Activated CD4-positive, alpha-beta T cell treated with anti-CD3 and anti-CD28 coated beads, Interleukin-2, amount 10 ng/mL, durations not matched to agents 24 days and 14 days (primary cell): Measurements from ENCODE around the gene APOB. TPM values are rescaled to one million over a fixed set of nuclear protein-coding genes. Genes with fewer than 3 reads are reported as not detected.

Experiments used
- DNase-seq: peaks from one replicate; pipeline ENCODE4 v3.0.0; 2022
- H3K27ac Mint-ChIP-seq: one replicate; pipeline ENCODE4 v1.8.0; 2022; ENCODE audit warnings: mild to moderate bottlenecking, mixed read lengths
- H3K27me3 Mint-ChIP-seq: one replicate; pipeline ENCODE4 v1.8.0; 2022; ENCODE audit warnings: mixed read lengths
- H3K36me3 Mint-ChIP-seq: one replicate; pipeline ENCODE4 v1.8.0; 2022; ENCODE audit warnings: low read depth, mild to moderate bottlenecking, mixed read lengths
- H3K4me1 Mint-ChIP-seq: one replicate; pipeline ENCODE4 v1.8.0; 2021; ENCODE audit warnings: mixed read lengths
- H3K4me3 Mint-ChIP-seq: one replicate; pipeline ENCODE4 v1.8.0; 2022; ENCODE audit warnings: mild to moderate bottlenecking, moderate library complexity, mixed read lengths
- H3K9me3 Mint-ChIP-seq: one replicate; pipeline ENCODE4 v1.8.0; 2021; ENCODE audit warnings: mixed read lengths
- intact Hi-C: fragments of 100-400 bp; cut with micrococcal nuclease; formaldehyde crosslinking; loops from one replicate; pipeline ENCODE4 v1.15.1; 2023
- total RNA-seq: library from RNA; stranded (reverse); gene quantifications from 2 replicates; pipeline ENCODE4 v1.2.3, GENCODE V29; 2022

Gene APOB
- total RNA-seq, 1 donor from 2014 or later: not detected

DNA sequence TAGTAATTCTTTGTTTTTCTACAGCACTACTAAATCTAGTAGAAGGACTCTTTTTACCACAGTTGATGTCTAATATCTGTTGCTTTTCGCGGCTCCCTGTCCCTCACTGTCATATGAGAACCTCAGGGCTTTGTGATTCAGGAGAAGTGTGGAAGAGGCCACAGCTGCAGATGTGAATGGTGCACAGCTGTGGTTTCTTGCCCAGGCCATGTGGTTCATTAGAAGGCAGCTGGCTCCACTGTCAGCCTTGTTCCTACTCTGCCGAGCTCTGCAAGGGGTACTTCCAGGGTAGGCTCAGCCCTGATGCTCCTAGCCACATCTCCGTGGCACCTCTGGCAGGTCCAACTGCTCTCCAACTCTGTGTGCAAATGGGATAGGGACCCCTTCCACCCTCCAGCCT lies 83.9 kb downstream of the APOB start:
- Mint-ChIP-seq H3K36me3 (no peaks in the 10 kb centered on the region), H3K27ac (no peak overlapping the region), H3K9me3 (no peaks in the 10 kb centered on the region), H3K4me3 (no peak overlapping the region), H3K27me3 (peaks cover 8% of the 10 kb centered on the region), H3K4me1 (no peaks in the 10 kb centered on the region)
- DNase-seq: no peak
- intact Hi-C loops: no loop called here

DNA sequence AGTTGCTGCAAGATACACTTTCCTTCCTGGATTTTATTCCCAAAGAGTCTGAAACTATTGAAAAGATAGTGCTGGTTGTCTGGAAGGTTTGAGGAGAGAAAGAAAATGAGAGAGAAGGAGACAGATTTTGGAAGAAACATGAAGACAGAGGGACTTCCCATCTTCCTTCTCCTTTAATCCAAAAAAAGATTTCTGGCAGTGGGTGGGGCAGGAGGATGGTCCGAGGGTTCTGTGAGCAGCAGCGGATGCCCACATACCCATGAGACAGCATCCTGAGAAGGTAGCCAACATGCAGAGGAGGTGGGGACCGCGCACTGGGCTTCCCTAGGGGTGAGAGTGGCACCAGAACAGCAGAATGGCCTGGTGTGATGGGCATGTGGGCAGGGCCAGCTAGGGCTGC lies 84.6 kb downstream of the APOB start:
- no peaks in the 10 kb centered on the region for H3K4me1 Mint-ChIP-seq
- H3K27me3 Mint-ChIP-seq: peaks cover 8% of the 10 kb centered on the region
- no peaks in the 10 kb centered on the region for H3K36me3 Mint-ChIP-seq
- intact Hi-C loops: no loop called here
- H3K27ac Mint-ChIP-seq: no peak overlapping the region
- no peak overlapping the region for H3K4me3 Mint-ChIP-seq
- no peak for DNase-seq
- H3K9me3 Mint-ChIP-seq: no peaks in the 10 kb centered on the region

DNA sequence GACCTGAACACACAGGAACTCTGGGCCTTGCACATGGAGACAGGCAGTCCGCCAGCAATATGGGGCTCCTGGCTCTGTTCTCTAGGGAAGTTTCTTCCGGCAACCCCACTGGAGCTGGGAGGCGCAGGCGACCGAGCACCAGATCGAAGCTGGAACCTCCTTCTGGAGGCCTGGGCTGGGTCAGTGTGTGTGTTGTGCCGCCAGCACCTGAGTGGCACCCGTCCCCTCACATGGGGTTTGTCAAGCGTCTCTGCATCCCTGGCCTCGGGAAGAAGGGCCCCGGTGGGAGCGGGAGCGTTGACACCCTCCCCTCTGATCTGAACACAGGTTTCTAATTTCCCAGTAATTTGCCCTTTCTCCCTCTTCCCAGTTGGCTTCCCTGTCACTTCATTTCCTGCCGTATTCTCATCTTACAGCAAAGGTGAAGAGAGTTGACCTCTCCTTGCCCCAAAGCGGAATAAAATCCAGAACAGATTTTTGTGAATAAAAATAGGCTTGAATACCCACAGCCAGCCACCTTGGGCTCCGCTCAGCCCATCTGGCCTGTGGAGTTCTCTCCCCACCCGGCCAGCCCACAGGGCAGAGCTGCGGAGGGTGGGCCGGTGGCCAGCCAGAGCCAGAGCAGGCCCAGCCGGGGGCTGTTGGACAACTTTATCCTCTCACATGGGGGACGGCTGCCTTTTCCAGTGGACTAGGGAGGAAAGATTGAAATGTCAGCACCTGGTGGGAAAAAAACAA lies 85.9 kb downstream of the APOB start:
- Mint-ChIP-seq H3K4me1 (no peaks in the 10 kb centered on the region), H3K27ac (no peak overlapping the region), H3K9me3 (no peaks in the 10 kb centered on the region), H3K4me3 (no peak overlapping the region), H3K27me3 (peaks cover 8% of the 10 kb centered on the region), H3K36me3 (no peaks in the 10 kb centered on the region)
- no peak for DNase-seq
- intact Hi-C loops: no loop called here

DNA sequence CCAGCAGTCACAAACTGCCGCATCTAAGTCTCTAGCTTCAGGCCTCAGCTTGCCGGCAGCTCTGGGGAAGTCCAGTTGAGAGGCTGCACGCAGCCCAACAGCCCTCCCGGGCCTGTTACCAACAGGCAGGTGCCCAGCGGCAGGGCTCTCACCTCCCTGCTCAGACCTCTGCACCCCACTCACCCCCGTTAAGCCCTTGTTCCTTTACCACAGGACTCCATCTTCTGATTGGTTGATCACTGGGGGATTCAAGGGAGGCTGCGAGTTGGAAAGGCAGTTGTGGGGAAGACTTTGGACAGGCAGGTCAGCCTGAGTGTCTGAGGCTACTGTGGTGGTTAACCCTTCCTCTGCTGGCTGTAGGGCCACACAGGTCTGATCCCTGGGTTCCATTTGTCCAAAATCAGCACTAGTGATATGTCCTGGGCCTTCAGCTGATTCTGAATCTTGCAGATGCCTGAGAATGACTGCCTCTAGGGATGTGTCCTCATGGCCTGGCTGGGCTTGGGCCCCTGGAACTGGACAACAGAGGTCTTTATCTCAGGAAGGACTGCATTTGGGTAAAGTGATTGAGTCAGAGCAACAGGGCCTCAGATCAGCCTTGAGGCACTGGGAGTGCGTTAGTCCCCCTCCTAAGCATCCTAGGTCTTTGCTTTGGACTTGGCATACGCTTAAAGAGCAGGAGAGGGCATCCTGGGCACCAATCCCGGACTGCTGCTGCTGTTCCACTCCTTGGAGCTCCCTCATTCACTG lies 88.4 kb downstream of the APOB start:
- no peak overlapping the region for H3K27ac Mint-ChIP-seq
- DNase-seq: no peak
- no peaks in the 10 kb centered on the region for H3K4me1 Mint-ChIP-seq
- peaks cover 2% of the 10 kb centered on the region for H3K27me3 Mint-ChIP-seq
- intact Hi-C loops: no loop called here
- no peaks in the 10 kb centered on the region for H3K36me3 Mint-ChIP-seq
- H3K4me3 Mint-ChIP-seq: no peak overlapping the region
- H3K9me3 Mint-ChIP-seq: no peaks in the 10 kb centered on the region

DNA sequence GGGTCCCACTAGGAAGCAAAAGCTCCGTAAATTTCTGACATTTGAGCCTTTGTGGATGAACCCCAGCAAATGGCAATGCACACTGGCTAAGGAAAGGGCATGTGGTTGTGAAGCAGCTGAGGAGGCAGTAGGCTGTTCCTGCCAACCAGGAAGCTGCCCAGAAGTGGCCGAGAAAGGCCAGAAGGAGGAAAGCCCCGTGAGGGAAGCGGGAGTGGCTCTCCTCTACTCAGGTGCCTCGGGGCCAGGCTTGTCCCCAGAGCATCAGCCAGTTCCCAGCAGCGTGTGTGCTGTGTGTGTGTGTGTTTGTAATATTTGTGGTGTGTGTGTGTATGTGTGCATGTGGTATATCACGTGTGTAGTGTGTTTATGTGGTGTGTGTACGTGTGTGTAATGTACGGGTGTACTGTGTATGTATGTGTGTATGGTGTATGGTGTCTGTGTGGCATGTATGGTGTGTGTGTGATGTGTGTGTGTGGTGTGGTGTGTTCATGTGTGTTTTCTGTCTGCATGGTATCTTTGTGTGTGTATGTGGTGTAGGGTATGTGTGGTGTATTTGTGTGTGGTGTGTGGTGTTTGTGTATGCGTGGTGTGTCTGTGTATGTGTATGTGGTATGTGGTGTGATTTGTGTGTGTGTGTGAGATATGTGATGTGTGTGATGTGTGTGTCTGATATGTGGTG lies 90.6 kb downstream of the APOB start:
- Mint-ChIP-seq H3K27me3 (peaks cover 2% of the 10 kb centered on the region), H3K27ac (no peak overlapping the region), H3K9me3 (no peaks in the 10 kb centered on the region), H3K4me1 (no peaks in the 10 kb centered on the region), H3K4me3 (no peak overlapping the region), H3K36me3 (no peaks in the 10 kb centered on the region)
- DNase-seq: no peak
- intact Hi-C loops: no loop called here

Other genes starting within 250 kb of the APOB start
- 31.6 and 37.7 TPM in 2 replicates for gene LDAH, start 221.0 kb downstream of the APOB start, total RNA-seq
- gene TDRD15, start 79.9 kb upstream of the APOB start, total RNA-seq: not detected in 2 replicates